ENCODE results near the gene FZR1. TPM values are rescaled to one million over a fixed set of nuclear protein-coding genes. Genes with fewer than 3 reads are reported as not detected.

The FZR1 gene
- total and polyA plus RNA-seq, 9 of the 15 experiments (the other 6 are each of a cell fraction or from before 2014, with no cell fraction given), result 0.18 to 48.0 (median 22.2) TPM

GRCh38 chr19:3520166-3521103 lies 14.3 kb downstream of the FZR1 start (continued):
- TF ChIP-seq REST (IDR thresholded peaks at IDR 0.05; ENCODE audit: borderline replicate concordance) (peak; percentile 62), REST (CRISPR knock-in tag; IDR thresholded peaks at IDR 0.05; ENCODE audit: low read depth) (no peak; the same call in 1 of the 2 replicates), ESRRB (CRISPR knock-in tag; IDR thresholded peaks at IDR 0.05; ENCODE audit: borderline replicate concordance) (no peak), HDAC1 (IDR thresholded peaks at IDR 0.05) (peak in 1 of 2 experiments; percentile 68; a peak in 2 of 4 replicates), MEF2D (tag; conservative IDR thresholded peaks at IDR 0.05; ENCODE audit: low read depth) (no peak), SRSF1 (IDR thresholded peaks at IDR 0.05; ENCODE audit: low read depth, low read length) (no peak), EP400 (IDR thresholded peaks at IDR 0.05) (peak; percentile 97), MNT (conservative IDR thresholded peaks at IDR 0.05) (peak; percentile 90 to 93), LEF1 (IDR thresholded peaks at IDR 0.05) (no peak), NCOA1 (IDR thresholded peaks at IDR 0.05; ENCODE audit: low read depth) (peak; percentile 64), SMC3 (conservative IDR thresholded peaks at IDR 0.05; ENCODE audit: insufficient read depth, low read depth, low read length) (0 out of 2 replicates have a peak, but pooled peaks have one; percentile 7), PBX2 (CRISPR knock-in tag; IDR thresholded peaks at IDR 0.05; ENCODE audit: low read depth) (no peak), PBX2 (tag; conservative IDR thresholded peaks at IDR 0.05; ENCODE audit: low read depth) (no peak)
